Astrocyte (in vitro differentiated cells and primary cell): ENCODE results near the gene OLIG1.

Source experiments
- CTCF ChIP-seq: IDR thresholded peaks from 2 replicates; pipeline ENCODE4 v1.5.1; 2011; ENCODE audit warnings: low read depth, mild to moderate bottlenecking, inconsistent platforms, low read length, moderate library complexity; ENCODE audit not compliant: insufficient read depth
- EZH2 ChIP-seq: IDR thresholded peaks from 2 replicates; pipeline ENCODE4 v1.6.1; 2012; ENCODE audit warnings: mild to moderate bottlenecking, low read length, inconsistent platforms; ENCODE audit not compliant: insufficient read depth

GRCh38 chr21:33047231-33047630, 22.7 kb upstream of the OLIG1 start:
- TF ChIP-seq CTCF (no peak), EZH2 (no peak)
